ENCODE results near the gene RASGRP3.

RASGRP3 gene

GRCh38 chr2:33475224-33476130 is 972 bp upstream of the RASGRP3 start:
- peak; percentile 87 for TF ChIP-seq CTCF (IDR thresholded peaks at IDR 0.05; ENCODE audit: insufficient read depth, low read depth, low read length, missing control alignments)
- peak overlapping the region; percentile 90 for H3K4me3 ChIP-seq (ENCODE audit: low read depth, low read length)
- DNase-seq (ENCODE audit: low read depth): peak; percentile 95

- peak overlapping the region; percentile 90 for H3K4me3 ChIP-seq (ENCODE audit: low read depth, low read length)
- no peak for DNase-seq (ENCODE audit: low read depth)
- no peak for TF ChIP-seq CTCF (IDR thresholded peaks at IDR 0.05; ENCODE audit: insufficient read depth, low read depth, low read length, missing control alignments)
Observed at GRCh38 chr2:33476793-33477190, 343 bp downstream of the RASGRP3 start.

GRCh38 chr2:33477473-33478468 is 1.3 kb downstream of the RASGRP3 start:
- peak; percentile 91 for DNase-seq (ENCODE audit: low read depth)
- TF ChIP-seq CTCF (IDR thresholded peaks at IDR 0.05; ENCODE audit: insufficient read depth, low read depth, low read length, missing control alignments): no peak
- peak overlapping the region; percentile 90 for H3K4me3 ChIP-seq (ENCODE audit: low read depth, low read length)

GRCh38 chr2:33478968-33479731 is 2.7 kb downstream of the RASGRP3 start:
- no peak for TF ChIP-seq CTCF (IDR thresholded peaks at IDR 0.05; ENCODE audit: insufficient read depth, low read depth, low read length, missing control alignments)
- H3K4me3 ChIP-seq (ENCODE audit: low read depth, low read length): peak overlapping the region; percentile 90
- DNase-seq (ENCODE audit: low read depth): peak; percentile 77

GRCh38 chr2:33482518-33482917 is 6.1 kb downstream of the RASGRP3 start:
- H3K4me3 ChIP-seq (ENCODE audit: low read depth, low read length): peak overlapping the region; percentile 49
- peak; percentile 36 for DNase-seq (ENCODE audit: low read depth)
- TF ChIP-seq CTCF (IDR thresholded peaks at IDR 0.05; ENCODE audit: insufficient read depth, low read depth, low read length, missing control alignments): no peak

GRCh38 chr2:33484042-33484621 is 7.7 kb downstream of the RASGRP3 start:
- peak; percentile 45 for DNase-seq (ENCODE audit: low read depth)
- no peak for TF ChIP-seq CTCF (IDR thresholded peaks at IDR 0.05; ENCODE audit: insufficient read depth, low read depth, low read length, missing control alignments)
- H3K4me3 ChIP-seq (ENCODE audit: low read depth, low read length): peak overlapping the region; percentile 30

All from GM12865 (cell line).